ENCODE results near the gene ZNF628.

ZNF628 gene

DNA sequence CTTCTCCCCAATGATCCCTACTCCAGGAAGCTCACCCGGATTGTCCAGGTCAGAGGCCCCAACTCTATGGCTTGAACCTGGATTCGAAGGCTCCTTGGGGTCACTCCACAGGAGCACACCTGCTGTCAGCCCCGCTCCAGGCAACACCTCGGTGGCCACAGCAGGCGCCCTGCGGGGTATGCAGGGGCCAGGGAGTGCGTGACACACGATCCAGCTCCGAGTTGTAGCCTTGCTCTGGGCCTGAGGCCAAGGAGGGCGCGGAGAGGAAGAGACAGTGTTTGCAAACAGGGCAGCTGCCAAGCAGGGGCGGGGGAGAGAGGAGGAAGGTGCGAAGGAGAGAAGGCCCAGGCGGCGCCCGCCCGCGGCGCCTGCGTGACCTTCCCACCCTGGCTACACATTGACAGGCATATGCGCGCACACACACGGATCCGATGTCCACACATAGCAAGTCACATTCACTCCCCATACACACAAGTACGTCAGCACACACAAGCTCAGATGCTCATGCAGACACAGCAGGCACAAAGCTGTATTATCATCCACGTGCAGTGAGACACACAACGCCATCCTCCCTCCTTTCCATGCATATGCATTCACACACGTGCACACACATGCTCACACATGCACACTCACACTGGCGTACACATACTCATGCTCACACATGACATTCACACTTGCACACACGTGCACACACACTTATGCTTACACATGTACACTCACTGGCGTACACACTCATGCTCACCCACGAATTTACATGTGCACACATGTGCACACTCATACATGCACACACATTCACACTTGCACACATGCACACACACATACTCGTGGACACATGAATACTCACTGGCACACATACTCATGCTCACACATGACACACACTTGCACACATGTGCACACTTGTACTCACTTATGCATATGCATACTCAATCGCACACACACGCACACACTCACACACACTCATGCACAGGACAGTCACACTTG lies 50.1 kb downstream of the ZNF628 start (continued):
- no peak for TF ChIP-seq ZNF548 (tag by site-specific recombination; IDR thresholded peaks at IDR 0.05)
- TF ChIP-seq, protein P1, sequence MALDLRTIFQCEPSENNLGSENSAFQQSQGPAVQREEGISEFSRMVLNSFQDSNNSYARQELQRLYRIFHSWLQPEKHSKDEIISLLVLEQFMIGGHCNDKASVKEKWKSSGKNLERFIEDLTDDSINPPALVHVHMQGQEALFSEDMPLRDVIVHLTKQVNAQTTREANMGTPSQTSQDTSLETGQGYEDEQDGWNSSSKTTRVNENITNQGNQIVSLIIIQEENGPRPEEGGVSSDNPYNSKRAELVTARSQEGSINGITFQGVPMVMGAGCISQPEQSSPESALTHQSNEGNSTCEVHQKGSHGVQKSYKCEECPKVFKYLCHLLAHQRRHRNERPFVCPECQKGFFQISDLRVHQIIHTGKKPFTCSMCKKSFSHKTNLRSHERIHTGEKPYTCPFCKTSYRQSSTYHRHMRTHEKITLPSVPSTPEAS (tag by site-specific recombination; IDR thresholded peaks at IDR 0.05), result peak; percentile 88
- TF ChIP-seq ZNF544 (tag by site-specific recombination; IDR thresholded peaks at IDR 0.05), result no peak
- TF ChIP-seq, protein P2, sequence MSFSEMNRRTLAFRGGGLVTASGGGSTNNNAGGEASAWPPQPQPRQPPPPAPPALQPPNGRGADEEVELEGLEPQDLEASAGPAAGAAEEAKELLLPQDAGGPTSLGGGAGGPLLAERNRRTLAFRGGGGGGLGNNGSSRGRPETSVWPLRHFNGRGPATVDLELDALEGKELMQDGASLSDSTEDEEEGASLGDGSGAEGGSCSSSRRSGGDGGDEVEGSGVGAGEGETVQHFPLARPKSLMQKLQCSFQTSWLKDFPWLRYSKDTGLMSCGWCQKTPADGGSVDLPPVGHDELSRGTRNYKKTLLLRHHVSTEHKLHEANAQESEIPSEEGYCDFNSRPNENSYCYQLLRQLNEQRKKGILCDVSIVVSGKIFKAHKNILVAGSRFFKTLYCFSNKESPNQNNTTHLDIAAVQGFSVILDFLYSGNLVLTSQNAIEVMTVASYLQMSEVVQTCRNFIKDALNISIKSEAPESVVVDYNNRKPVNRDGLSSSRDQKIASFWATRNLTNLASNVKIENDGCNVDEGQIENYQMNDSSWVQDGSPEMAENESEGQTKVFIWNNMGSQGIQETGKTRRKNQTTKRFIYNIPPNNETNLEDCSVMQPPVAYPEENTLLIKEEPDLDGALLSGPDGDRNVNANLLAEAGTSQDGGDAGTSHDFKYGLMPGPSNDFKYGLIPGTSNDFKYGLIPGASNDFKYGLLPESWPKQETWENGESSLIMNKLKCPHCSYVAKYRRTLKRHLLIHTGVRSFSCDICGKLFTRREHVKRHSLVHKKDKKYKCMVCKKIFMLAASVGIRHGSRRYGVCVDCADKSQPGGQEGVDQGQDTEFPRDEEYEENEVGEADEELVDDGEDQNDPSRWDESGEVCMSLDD (tag by site-specific recombination; IDR thresholded peaks at IDR 0.05), result no peak
- TF ChIP-seq GLIS2 (tag by site-specific recombination; IDR thresholded peaks at IDR 0.05), result peak; percentile 79
- TF ChIP-seq BCL11A (tag by site-specific recombination; IDR thresholded peaks at IDR 0.05; ENCODE audit: low read depth), result 0 out of 2 replicates have a peak, but pooled peaks have one; percentile 30
- no peak for TF ChIP-seq ZNF19 (tag by site-specific recombination; IDR thresholded peaks at IDR 0.05; ENCODE audit: low read depth)
- TF ChIP-seq ZBTB8A (tag by site-specific recombination; IDR thresholded peaks at IDR 0.05), result peak; percentile 53
- no peak for TF ChIP-seq ZNF354C (tag by site-specific recombination; IDR thresholded peaks at IDR 0.05; ENCODE audit: borderline replicate concordance, low read depth)
- 0 out of 2 replicates have a peak, but pooled peaks have one; percentile 16 for TF ChIP-seq ZNF10 (tag by site-specific recombination; IDR thresholded peaks at IDR 0.05)
- peak; percentile 32; the same call in 1 of the 2 replicates for TF ChIP-seq ZNF600 (tag by site-specific recombination; IDR thresholded peaks at IDR 0.05)
- TF ChIP-seq ZNF335 (tag by site-specific recombination; conservative IDR thresholded peaks at IDR 0.05), result no peak
- TF ChIP-seq GFI1B (tag by site-specific recombination; IDR thresholded peaks at IDR 0.05), result no peak
- TF ChIP-seq ZNF366 (tag by site-specific recombination; conservative IDR thresholded peaks at IDR 0.05), result peak; percentile 53

DNA sequence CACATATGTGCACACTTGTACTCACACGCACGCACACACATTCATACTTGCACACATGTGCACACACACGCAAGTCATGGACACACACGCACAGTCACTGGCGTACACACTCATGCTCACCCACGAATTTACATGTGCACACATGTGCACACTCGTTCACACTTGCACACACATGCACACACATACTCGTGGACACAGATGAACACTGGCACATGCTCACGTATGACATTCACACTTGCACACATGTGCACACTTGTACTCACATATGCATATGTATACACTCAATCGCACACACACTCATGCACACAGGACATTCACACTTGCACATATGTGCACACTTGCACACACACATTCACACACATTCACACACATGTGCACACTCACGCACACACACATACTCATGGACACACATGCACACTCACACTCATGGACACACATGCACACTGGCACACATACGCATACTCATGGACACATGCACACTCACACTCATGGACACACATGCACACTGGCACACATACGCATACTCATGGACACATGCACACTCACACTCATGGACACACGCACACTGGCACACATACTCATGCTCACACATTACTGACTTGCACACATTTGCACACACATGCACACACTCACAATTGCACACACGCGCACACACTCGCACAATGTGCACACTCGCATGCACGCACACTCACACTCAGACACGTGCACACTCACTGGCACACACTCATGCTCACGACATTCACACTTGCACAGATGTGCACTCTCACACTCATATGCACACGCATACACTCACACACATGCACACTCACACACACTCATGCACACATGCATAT lies 51.0 kb downstream of the ZNF628 start:
- POLR2A ChIA-PET, result interaction anchor here (1.9 kb wide), 1 partner anchor 72 kb away, joined by 10 read pairs; the partner anchor contains the start of genes FIZ1 and ZNF524
- Histone ChIP-seq H3K4me1 (ENCODE audit: control insufficient read depth, insufficient read depth, low read length) (no peaks in the 10 kb centered on the region), H3K27ac (ENCODE audit: extremely low read depth, low read depth, low read length) (no peak overlapping the region), H3K9me3 (ENCODE audit: control insufficient read depth, insufficient read depth, low read depth, low read length) (no peaks in the 10 kb centered on the region), H3K4me3 (ENCODE audit: low read depth, low read length) (no peak overlapping the region), H3K36me3 (ENCODE audit: control insufficient read depth in 2 of 2, insufficient read depth in 1 of 2, low read length in 2 of 2) (no peaks in the 10 kb centered on the region)
- TF ChIP-seq, protein P1 (tag by site-specific recombination; IDR thresholded peaks at IDR 0.05), result peak; percentile 84
- TF ChIP-seq ZNF791 (tag by site-specific recombination; IDR thresholded peaks at IDR 0.05), result no peak
- peak; percentile 9; the same call in 1 of the 2 replicates for TF ChIP-seq HOXD13 (CRISPR knock-in tag; IDR thresholded peaks at IDR 0.05; ENCODE audit: borderline replicate concordance)
- CTCF ChIA-PET, result interaction anchor here (0.5 to 1.6 kb wide), 3 partner anchors 13 to 79 kb away, joined by 3 to 6 read pairs (median 4); partner anchors contain the start of gene ZNF865

Data from HEK293 (cell line).